Stomach (tissue), 9 donors: ENCODE results near the gene SPO11. TPM values are rescaled to one million over a fixed set of nuclear protein-coding genes. Genes with fewer than 3 reads are reported as not detected.

Experiments
- DNase-seq, 2 donors: peaks; one replicate each; pipeline versions ENCODE4 v3.0.0 to v3.0.0-alpha.2; 2013 to 2019
- H3K27ac ChIP-seq, 5 donors: fragments of 200-600 bp in 4 of 5; sonication (generic) in 4 of 5; one replicate each; pipeline ENCODE4 v1.5.1; 2013 to 2019; ENCODE audit warnings: mild to moderate bottlenecking in 1 of 5, moderate library complexity in 1 of 5
- H3K27me3 ChIP-seq, 3 donors: fragments of 200-600 bp; sonication (generic); one replicate each; pipeline ENCODE4 v1.5.1; 2017 to 2019; ENCODE audit warnings: mixed run types in 1 of 3
- H3K36me3 ChIP-seq, 4 donors: fragments of 200-600 bp; sonication (generic); 1 replicate in 3 of 4; 2 replicates in 1 of 4; pipeline ENCODE4 v1.5.1; 2016 to 2019
- H3K4me1 ChIP-seq, 4 donors: fragments of 200-600 bp; sonication (generic); one replicate each; pipeline ENCODE4 v1.5.1; 2016 to 2019
- H3K4me3 ChIP-seq, 4 donors: fragments of 200-600 bp; sonication (generic) in 3 of 4; one replicate each; pipeline ENCODE4 v1.5.1; 2016 to 2019; ENCODE audit warnings: mild to moderate bottlenecking in 1 of 4
- H3K9me3 ChIP-seq, 4 donors: fragments of 200-600 bp; sonication (generic); one replicate each; pipeline ENCODE4 v1.5.1; 2016 to 2019
- EP300 ChIP-seq: sonication (generic); formaldehyde crosslinking; IDR thresholded peaks from one replicate; pipeline ENCODE4 v1.6.1; 2017; ENCODE audit warnings: antibody characterized with exemption
- POLR2A ChIP-seq, 4 donors: fragments of 450-650 bp; IDR thresholded peaks; one replicate each; pipeline ENCODE4 v1.6.1; 2016; ENCODE audit warnings: antibody characterized with exemption in 4 of 4, control low read depth in 2 of 4, mild to moderate bottlenecking in 1 of 4, moderate library complexity in 1 of 4
- POLR2AphosphoS5 ChIP-seq, 3 donors: sonication (generic); formaldehyde crosslinking; IDR thresholded peaks; one replicate each; pipeline ENCODE4 v1.6.1; 2016; ENCODE audit warnings: antibody characterized with exemption in 3 of 3
- WGBS, 5 donors: extraction: QIAGEN DNeasy Blood & Tissue Kit in 3 of 5; methylation state at CpG; one replicate each; pipeline versions ENCODE4 v1.1.5 to v1.1.7; 2013 to 2018; 5-methylcytosine and 5-hydroxymethylcytosine counted together
- intact Hi-C: fragments of 100-400 bp; cut with DNase I; formaldehyde crosslinking; loops from one replicate; pipeline ENCODE4 v1.15.1; 2023; ENCODE audit warnings: low total_unique reads
- polyA plus RNA-seq, 3 donors: library from polyadenylated mRNA; stranded (reverse); fragments of 200-250 nt; gene quantifications; one replicate each; pipeline ENCODE4 v1.2.3, GENCODE V29; 2013
- total RNA-seq, 5 donors: library from RNA; depleted of rRNA; stranded (reverse); fragments of >200 nt; gene quantifications; one replicate each; pipeline versions ENCODE4 v1.1.0 to v1.2.3, GENCODE V29; 2014 to 2016
- TF ChIP-seq, protein P1 (sequence below), 7 experiments: fragments of 450-650 bp in 4 of 7; fragments of 200-600 bp in 3 of 7; sonication (generic) in 3 of 7; IDR thresholded peaks; one replicate each; pipeline ENCODE4 v1.5.1; 2016 to 2019; ENCODE audit warnings: antibody characterized with exemption in 7 of 7, control low read depth in 2 of 7, mild to moderate bottlenecking in 1 of 7
- donor health status: healthy with polysubstance abuse.
- donor health status: Bipolar disorder and iron deficiency.
- donor health status: healthy.

SPO11 gene
- total and polyA plus RNA-seq, 8 donors = not detected

DNA sequence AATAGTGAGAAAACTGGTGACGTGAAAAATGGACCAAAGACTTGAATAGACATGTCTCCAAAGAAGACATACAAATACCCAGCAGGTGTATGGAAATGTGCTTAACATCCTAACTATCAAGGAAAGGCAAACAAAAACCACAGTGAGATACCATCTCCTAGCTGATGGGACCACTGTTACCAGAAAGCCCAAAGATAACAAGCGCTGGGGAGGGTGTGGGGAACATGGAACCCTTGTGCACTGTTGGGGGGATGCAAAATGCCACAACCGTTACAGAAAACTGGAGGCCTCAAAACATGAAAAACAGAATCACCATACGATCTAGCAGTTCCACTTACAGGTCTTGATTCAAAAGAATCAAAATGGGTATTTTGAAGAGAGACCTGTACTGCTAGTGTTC, 41.8 kb downstream of the SPO11 start:
- H3K27me3 ChIP-seq = no peaks in the 10 kb centered on the region
- peaks cover 0 to 7% (median 0%) of the 10 kb centered on the region in 4 donors for H3K4me1 ChIP-seq
- H3K4me3 ChIP-seq = no peak overlapping the region
- no peaks in the 10 kb centered on the region for H3K9me3 ChIP-seq
- DNase-seq = no peak
- H3K36me3 ChIP-seq = peaks cover 90 to 100% (median 100%) of the 10 kb centered on the region in 4 donors
- no peak for TF ChIP-seq EP300
- TF ChIP-seq POLR2AphosphoS5 (IDR thresholded peaks at IDR 0.05) = no peak
- 83 to 90% (median 88%) methylated on average over 4 of the region's 4 CpGs for WGBS, 5 donors
- H3K27ac ChIP-seq = no peak overlapping the region
- intact Hi-C loops = no loop called here

DNA sequence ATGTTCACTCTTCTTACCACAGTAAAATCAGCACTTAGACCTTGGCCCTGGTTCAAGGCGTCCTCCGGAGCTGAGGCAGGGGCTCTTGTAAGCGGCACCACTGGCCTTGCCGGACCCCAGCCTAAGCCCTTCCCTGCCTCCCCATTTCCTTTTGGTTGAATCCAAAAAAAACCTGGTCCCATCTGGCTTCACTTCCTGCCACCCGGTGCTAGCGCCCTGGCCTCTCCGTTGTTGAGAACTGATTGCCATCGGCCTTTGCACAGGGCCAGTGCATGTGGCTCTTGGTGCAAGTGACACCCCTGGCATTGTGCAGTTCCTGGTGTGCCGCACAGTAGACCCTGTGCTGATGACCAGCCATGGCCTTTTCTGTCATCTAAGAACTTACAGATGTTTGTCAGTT, 42.6 kb downstream of the SPO11 start:
- Histone ChIP-seq H3K9me3 (no peaks in the 10 kb centered on the region), H3K4me1 (peaks cover 0 to 7% (median 0%) of the 10 kb centered on the region in 4 donors), H3K27ac (no peak overlapping the region), H3K4me3 (no peak overlapping the region), H3K36me3 (peaks cover 87 to 100% (median 100%) of the 10 kb centered on the region in 4 donors), H3K27me3 (no peaks in the 10 kb centered on the region)
- WGBS, 5 donors = 83 to 89% (median 85%) methylated on average over 9 of the region's 9 CpGs
- TF ChIP-seq EP300 = no peak
- TF ChIP-seq POLR2AphosphoS5 (IDR thresholded peaks at IDR 0.05) = no peak
- TF ChIP-seq, protein P1, sequence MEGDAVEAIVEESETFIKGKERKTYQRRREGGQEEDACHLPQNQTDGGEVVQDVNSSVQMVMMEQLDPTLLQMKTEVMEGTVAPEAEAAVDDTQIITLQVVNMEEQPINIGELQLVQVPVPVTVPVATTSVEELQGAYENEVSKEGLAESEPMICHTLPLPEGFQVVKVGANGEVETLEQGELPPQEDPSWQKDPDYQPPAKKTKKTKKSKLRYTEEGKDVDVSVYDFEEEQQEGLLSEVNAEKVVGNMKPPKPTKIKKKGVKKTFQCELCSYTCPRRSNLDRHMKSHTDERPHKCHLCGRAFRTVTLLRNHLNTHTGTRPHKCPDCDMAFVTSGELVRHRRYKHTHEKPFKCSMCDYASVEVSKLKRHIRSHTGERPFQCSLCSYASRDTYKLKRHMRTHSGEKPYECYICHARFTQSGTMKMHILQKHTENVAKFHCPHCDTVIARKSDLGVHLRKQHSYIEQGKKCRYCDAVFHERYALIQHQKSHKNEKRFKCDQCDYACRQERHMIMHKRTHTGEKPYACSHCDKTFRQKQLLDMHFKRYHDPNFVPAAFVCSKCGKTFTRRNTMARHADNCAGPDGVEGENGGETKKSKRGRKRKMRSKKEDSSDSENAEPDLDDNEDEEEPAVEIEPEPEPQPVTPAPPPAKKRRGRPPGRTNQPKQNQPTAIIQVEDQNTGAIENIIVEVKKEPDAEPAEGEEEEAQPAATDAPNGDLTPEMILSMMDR (IDR thresholded peaks at IDR 0.05) = no peak
- TF ChIP-seq POLR2A (IDR thresholded peaks at IDR 0.05) = no peak
- intact Hi-C loops = no loop called here
- DNase-seq = no peak

DNA sequence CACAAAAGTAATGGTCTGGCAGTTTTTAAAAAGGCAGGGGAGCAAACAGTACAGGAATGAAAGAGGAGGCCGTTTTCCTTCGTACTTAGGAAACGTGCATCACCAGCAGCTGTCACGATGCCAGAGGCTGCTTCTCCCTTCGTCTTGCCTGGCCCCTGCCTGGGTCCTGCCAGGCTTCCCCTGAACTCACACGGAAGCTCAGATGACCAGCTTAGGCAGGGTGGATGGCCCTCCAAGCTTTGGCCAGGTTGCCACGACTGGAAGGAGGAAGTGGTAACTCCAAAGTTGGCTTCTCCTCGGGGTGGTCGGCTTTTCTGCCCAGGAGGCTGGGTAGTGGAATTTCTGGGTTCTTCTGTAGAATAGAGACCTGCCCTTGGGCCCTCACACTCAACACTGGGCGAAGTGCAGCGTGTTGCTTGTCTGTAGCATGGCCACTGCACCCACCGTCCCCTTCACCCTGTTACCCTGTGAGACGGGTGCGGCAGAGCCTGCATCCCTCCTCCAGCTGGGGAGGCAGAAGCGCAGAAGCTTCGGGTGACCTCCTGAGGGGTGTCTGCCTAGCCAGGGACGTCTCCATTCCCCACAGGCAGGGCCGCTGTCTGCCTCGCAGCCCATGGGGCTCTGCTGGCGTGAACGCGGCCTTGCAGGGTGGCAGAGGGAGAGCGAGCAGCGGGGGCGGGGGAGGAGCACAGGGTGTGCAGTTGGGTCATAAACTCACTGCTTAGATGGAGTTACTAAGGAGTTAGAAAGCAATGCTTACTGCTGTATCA, 43.2 kb downstream of the SPO11 start:
- no peaks in the 10 kb centered on the region for H3K27me3 ChIP-seq
- H3K4me3 ChIP-seq = no peak overlapping the region
- no peaks in the 10 kb centered on the region for H3K9me3 ChIP-seq
- peaks cover 0 to 7% (median 0%) of the 10 kb centered on the region in 4 donors for H3K4me1 ChIP-seq
- intact Hi-C loops = no loop called here
- 83 to 92% (median 90%) methylated on average over 17 to 25 of the region's 25 CpGs for WGBS, 5 donors
- TF ChIP-seq EP300 (no peak), POLR2A (IDR thresholded peaks at IDR 0.05) (no peak), POLR2AphosphoS5 (IDR thresholded peaks at IDR 0.05) (no peak)
- TF ChIP-seq, protein P1 (IDR thresholded peaks at IDR 0.05) = no peak
- H3K36me3 ChIP-seq = peaks cover 87 to 100% (median 100%) of the 10 kb centered on the region in 4 donors
- no peak for DNase-seq
- H3K27ac ChIP-seq = no peak overlapping the region

DNA sequence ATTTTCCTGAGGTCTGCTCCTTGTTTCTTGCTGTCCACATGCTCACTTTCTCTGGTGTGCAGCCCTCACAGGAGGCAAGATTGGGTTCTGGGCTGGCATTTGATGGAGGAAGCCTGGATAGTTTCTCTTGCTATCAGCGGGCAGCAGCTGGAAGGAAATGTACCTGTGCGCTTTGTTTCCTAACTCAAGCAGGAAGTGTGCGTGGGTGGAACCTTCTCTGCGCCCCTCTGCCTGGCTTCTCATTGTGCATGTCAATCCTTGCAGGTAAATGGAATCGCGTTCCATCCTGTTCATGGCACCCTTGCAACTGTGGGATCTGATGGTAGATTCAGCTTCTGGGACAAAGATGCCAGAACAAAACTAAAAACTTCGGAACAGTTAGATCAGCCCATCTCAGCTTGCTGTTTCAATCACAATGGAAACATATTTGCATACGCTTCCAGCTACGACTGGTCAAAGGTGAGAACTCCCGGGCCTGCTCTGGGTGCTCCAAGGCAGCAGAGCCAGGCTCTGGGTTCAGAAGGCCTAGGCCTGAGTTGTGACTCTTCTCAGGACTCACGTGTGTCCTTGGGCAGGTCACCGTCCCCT, 44.8 kb downstream of the SPO11 start:
- intact Hi-C loops = no loop called here

More for the DNA sequence above, 44.8 kb downstream of the SPO11 start:
- WGBS, 5 donors = 79 to 88% (median 81%) methylated on average over 11 to 12 of the region's 12 CpGs
- no peak for DNase-seq
- peaks cover 0 to 7% (median 0%) of the 10 kb centered on the region in 4 donors for H3K4me1 ChIP-seq
- H3K36me3 ChIP-seq = peaks cover 79 to 100% (median 100%) of the 10 kb centered on the region in 4 donors
- peak overlapping the region in 3 of 5 donors; percentile 20 to 70 (median 62) for H3K27ac ChIP-seq
- H3K4me3 ChIP-seq = peak overlapping the region in 1 of 4 donors; percentile 26
- H3K27me3 ChIP-seq = no peaks in the 10 kb centered on the region
- no peaks in the 10 kb centered on the region for H3K9me3 ChIP-seq
- TF ChIP-seq POLR2A (IDR thresholded peaks at IDR 0.05) (no peak), EP300 (no peak), POLR2AphosphoS5 (IDR thresholded peaks at IDR 0.05) (no peak)
- TF ChIP-seq, protein P1 (IDR thresholded peaks at IDR 0.05) = no peak
